A673 (cell line): Measurements from ENCODE around the gene ST6GALNAC6. TPM values are rescaled to one million over a fixed set of nuclear protein-coding genes. Genes with fewer than 3 reads are reported as not detected.

ENCODE experiments used
- Bru-seq: library from RNA; stranded (reverse); fragments of 400-500 nt; gene quantifications from one replicate; lab custom pipeline; 2021; lab: Mats Ljungman, UMichigan
- BruChase-seq, 2 experiments: library from RNA; stranded (reverse); fragments of 400-500 nt; gene quantifications; one replicate each; lab custom pipeline; 2021; lab: Mats Ljungman, UMichigan
- BruUV-seq: library from RNA; stranded (reverse); fragments of 400-500 nt; replicated peaks from 2 replicates; lab custom pipeline; 2021; lab: Mats Ljungman, UMichigan
- CTCF ChIA-PET: fragments of 300-600 bp; sonication (Branson Sonifier 250); formaldehyde crosslinking; loops from one replicate; lab custom pipeline; 2022; ENCODE audit warnings: antibody characterized with exemption; lab: Charles Lee
- POLR2A ChIA-PET: fragments of 300-600 bp; sonication (Branson Sonifier 250); formaldehyde crosslinking; loops from one replicate; lab custom pipeline; 2022; ENCODE audit warnings: antibody characterized with exemption; ENCODE audit not compliant: low non-redundant PET; lab: Charles Lee
- DNase-seq: peaks from one replicate; pipeline ENCODE4 v3.0.0-alpha.2; 2015; ENCODE audit warnings: low spot score
- H3K27ac ChIP-seq: fragments of 200-600 bp; sonication (generic); 2 replicates; pipeline ENCODE4 v1.5.1; 2016; ENCODE audit warnings: mixed run types, low read depth, mild to moderate bottlenecking, mixed read lengths, antibody characterized with exemption, low read length; ENCODE audit not compliant: poor library complexity, severe bottlenecking
- H3K27me3 ChIP-seq: fragments of 200-600 bp; sonication (generic); replicated peaks from 2 replicates; pipeline ENCODE4 v1.6.1; 2017; ENCODE audit warnings: mixed run types, low read depth, mild to moderate bottlenecking, mixed read lengths, antibody characterized with exemption, low read length; ENCODE audit not compliant: insufficient read depth, poor library complexity
- H3K36me3 ChIP-seq: fragments of 200-600 bp; sonication (generic); 2 replicates; pipeline ENCODE4 v1.6.1; 2016; ENCODE audit warnings: mixed run types, mild to moderate bottlenecking, mixed read lengths, antibody characterized with exemption, low read length; ENCODE audit not compliant: insufficient read depth, poor library complexity, severe bottlenecking
- H3K4me1 ChIP-seq: fragments of 200-600 bp; sonication (generic); 2 replicates; pipeline ENCODE4 v1.6.1; 2017; ENCODE audit warnings: mixed run types, mild to moderate bottlenecking, mixed read lengths, antibody characterized with exemption, low read length; ENCODE audit not compliant: insufficient read depth, poor library complexity, severe bottlenecking
- H3K4me3 ChIP-seq: fragments of 200-600 bp; sonication (generic); 2 replicates; pipeline ENCODE4 v1.5.1; 2016; ENCODE audit warnings: low read depth, mixed run types, mild to moderate bottlenecking, mixed read lengths, low read length; ENCODE audit not compliant: poor library complexity, severe bottlenecking
- H3K9me3 ChIP-seq: fragments of 200-600 bp; sonication (generic); 2 replicates; pipeline ENCODE4 v1.6.1; 2016; ENCODE audit warnings: mixed run types, low read depth, mild to moderate bottlenecking, mixed read lengths, antibody characterized with exemption, low read length; ENCODE audit not compliant: poor library complexity, severe bottlenecking
- EZH2 ChIP-seq: fragments of 200-600 bp; sonication (generic); IDR thresholded peaks from 2 replicates; pipeline ENCODE4 v1.6.1; 2017; ENCODE audit warnings: borderline replicate concordance, low read depth, mild to moderate bottlenecking, mixed read lengths, antibody characterized with exemption, low read length; ENCODE audit not compliant: poor library complexity, severe bottlenecking
- intact Hi-C: fragments of 100-400 bp; cut with micrococcal nuclease; formaldehyde crosslinking; loops from one replicate; pipeline ENCODE4 v1.10.0; 2022; ENCODE audit not compliant: unreplicated experiment
- long read RNA-seq: library from polyadenylated mRNA; stranded (forward); transcript quantifications from one replicate; pipeline ENCODE4 v2.0.0, GENCODE V29; 2022
- total RNA-seq: library from RNA; stranded (reverse); gene quantifications from 2 replicates; pipeline ENCODE4 v1.2.3, GENCODE V29; 2021
- TF ChIP-seq, protein P1 (sequence below): fragments of 300-800, 200-600 bp; sonication (generic); conservative IDR thresholded peaks from 2 replicates; pipeline ENCODE4 v1.5.1; 2017; ENCODE audit warnings: low read depth, mild to moderate bottlenecking, antibody characterized with exemption, low read length, moderate library complexity, mixed read lengths

The ST6GALNAC6 gene, protein sequence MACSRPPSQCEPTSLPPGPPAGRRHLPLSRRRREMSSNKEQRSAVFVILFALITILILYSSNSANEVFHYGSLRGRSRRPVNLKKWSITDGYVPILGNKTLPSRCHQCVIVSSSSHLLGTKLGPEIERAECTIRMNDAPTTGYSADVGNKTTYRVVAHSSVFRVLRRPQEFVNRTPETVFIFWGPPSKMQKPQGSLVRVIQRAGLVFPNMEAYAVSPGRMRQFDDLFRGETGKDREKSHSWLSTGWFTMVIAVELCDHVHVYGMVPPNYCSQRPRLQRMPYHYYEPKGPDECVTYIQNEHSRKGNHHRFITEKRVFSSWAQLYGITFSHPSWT
- total RNA-seq (34.7 and 40.4 TPM in 2 replicates), Bru-seq, nascent RNA (percentile 34 among the genes with signal in this experiment), BruChase-seq, experiment 1, labeled RNA remaining after a 2-hour chase (percentile 44 among the genes with signal in this experiment), BruChase-seq, experiment 2, labeled RNA remaining after a 6-hour chase (percentile 45 among the genes with signal in this experiment)
- long read RNA-seq, transcript ST6GALNAC6-205 (7 exons, 2,460 nt), result major isoform, 25 of 63 reads
- long read RNA-seq, transcript ST6GALNAC6-204 (6 exons, 2,406 nt), result major isoform, 25 of 63 reads
- long read RNA-seq, partial matches to known transcripts, result 2 of 63 reads
- long read RNA-seq, other reads (novel, unspliced or antisense), result 3 of 63 reads

DNA sequence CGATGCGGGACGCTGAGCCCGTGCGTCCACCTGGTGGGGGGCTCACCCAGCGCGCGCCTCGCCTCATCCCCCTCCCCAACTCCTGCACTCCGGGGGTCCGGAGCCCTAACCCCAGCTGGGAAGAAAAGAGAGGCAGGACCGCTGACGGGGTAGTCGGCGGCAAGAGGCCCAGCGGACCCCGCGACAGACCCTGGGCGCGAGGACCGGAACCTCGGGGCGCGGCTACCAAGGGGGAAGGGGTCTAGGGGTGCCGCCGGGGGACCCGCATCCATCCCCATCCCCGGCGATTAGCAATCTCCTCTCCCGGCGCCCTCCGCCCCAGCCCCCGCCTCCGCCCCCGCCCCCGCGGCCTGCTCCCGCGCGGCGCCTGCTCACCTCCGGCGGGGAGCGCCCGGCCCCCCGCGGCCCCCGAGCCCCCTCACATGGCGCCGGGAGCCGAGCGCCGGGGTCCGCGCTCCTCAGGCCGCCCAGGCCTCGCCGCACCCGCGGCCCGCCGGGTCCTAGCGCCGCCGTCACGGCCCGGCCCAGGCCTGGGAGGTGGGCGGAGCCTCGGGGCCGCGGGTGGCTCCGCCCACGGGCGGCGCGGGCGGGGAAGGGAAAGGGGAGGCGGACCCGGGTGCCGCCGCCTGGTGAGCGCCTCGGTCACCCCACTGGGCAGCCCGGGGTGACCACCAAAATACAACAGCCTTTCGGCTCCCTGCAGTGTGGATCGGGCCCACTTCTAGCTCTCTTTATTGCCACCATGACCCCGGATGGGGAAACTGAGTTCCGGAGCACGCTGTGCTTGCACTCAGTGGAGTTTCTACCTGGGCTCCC lies at the start of gene ST6GALNAC6:
Gene ST6GALNAC6, minus strand, starts transcription at position 476 of the 816 bp plus-strand sequence. CDS start 1,622 bp downstream, outside the sequence.
- CTCF ChIA-PET, result no interaction called here

DNA sequence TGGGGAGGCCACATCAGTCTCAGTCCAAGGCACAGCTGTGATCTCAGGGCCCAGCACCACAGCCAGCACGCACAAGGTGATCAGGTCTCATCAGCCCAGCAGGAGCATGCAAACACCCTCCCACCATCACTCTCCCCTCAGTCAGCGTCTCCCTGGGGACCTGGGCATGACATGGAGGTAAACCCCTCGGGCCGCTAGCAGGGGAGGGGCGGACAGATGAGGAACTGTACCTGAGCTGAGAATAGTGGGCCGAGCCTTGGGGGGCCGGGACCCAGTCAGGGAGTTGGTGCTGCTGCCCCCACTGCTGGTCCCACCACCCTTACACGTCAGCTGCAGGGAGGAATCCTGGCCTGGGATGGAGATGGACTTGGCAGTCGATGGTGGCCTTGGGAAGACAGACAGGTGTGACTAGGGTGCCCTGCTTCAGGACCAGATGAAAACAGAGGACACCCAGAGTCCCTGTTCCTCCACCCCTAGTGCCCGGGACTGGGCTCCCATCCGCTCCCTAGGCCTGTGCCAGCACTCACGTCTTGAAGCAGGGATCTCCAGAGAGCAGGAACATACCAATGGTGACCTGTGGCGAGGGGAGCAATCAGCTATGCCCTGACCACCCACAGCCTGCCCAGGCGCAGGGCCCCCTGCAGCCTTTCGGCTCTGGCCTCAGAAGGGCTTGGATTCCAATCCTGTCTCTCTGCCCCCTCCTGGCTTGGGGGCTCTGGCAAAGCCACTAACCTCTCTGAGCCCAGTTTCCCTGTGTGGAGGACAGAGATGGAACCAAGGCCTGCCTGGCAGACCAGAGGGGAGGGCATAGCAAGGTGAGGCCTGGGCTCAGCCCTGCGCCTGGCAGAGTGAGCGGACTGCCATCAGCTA lies 48.7 kb upstream of the ST6GALNAC6 start:
- Histone ChIP-seq H3K27me3 (no peaks in the 10 kb centered on the region), H3K4me3 (no peak overlapping the region), H3K36me3 (peaks cover 8% of the 10 kb centered on the region), H3K4me1 (peaks cover 7% of the 10 kb centered on the region), H3K27ac (no peak overlapping the region), H3K9me3 (no peaks in the 10 kb centered on the region)
- ChIA-PET POLR2A (interaction anchor here (0.7 kb wide), 1 partner anchor 74 kb away, joined by 3 read pairs; no protein-coding TSS in a partner anchor), CTCF (no interaction called here)
- intact Hi-C loops, result no loop called here
- TF ChIP-seq EZH2, result no peak
- TF ChIP-seq, protein P1, sequence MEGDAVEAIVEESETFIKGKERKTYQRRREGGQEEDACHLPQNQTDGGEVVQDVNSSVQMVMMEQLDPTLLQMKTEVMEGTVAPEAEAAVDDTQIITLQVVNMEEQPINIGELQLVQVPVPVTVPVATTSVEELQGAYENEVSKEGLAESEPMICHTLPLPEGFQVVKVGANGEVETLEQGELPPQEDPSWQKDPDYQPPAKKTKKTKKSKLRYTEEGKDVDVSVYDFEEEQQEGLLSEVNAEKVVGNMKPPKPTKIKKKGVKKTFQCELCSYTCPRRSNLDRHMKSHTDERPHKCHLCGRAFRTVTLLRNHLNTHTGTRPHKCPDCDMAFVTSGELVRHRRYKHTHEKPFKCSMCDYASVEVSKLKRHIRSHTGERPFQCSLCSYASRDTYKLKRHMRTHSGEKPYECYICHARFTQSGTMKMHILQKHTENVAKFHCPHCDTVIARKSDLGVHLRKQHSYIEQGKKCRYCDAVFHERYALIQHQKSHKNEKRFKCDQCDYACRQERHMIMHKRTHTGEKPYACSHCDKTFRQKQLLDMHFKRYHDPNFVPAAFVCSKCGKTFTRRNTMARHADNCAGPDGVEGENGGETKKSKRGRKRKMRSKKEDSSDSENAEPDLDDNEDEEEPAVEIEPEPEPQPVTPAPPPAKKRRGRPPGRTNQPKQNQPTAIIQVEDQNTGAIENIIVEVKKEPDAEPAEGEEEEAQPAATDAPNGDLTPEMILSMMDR, result no peak
- DNase-seq, result no peak
- no TSS peak for BruUV-seq

More for the DNA sequence above, at the start of gene ST6GALNAC6:
- Histone ChIP-seq H3K4me3 (peak within 1 kb of the TSS; percentile 96), H3K9me3 (peaks cover 7% of the 10 kb centered on the region), H3K27me3 (no peaks in the 10 kb centered on the region), H3K27ac (peak within 1 kb of the TSS; percentile 85), H3K36me3 (peaks cover 26% of the 10 kb centered on the region), H3K4me1 (peaks cover 9% of the 10 kb centered on the region)
- POLR2A ChIA-PET, result no interaction called here
- intact Hi-C loops, result no loop called here
- BruUV-seq, result no TSS peak
- DNase-seq, result peak; percentile 85
- TF ChIP-seq EZH2, result no peak
- TF ChIP-seq, protein P1, result no peak
